CD4-positive, CD25-positive, alpha-beta regulatory T cell (primary cell): Measurements from ENCODE around the gene CHGA. TPM values are rescaled to one million over a fixed set of nuclear protein-coding genes. Genes with fewer than 3 reads are reported as not detected.
A peak's percentile ranks its signal among the peaks of the same experiment; 100 is the strongest.

Source experiments
- ATAC-seq, 2 donors: fragments of 150-1000 bp; cut with Tn5 transposase; one replicate each; pipeline ENCODE4 v1.10.0; 2021; ENCODE audit warnings: low read depth in 2 of 2, moderate number of reproducible peaks in 2 of 2, moderate library complexity in 1 of 2
- DNase-seq, 3 donors: peaks; one replicate each; pipeline versions ENCODE4 v3.0.0 to v3.0.0-alpha.2; 2012 to 2022; ENCODE audit warnings: mixed read lengths in 1 of 3
- H3K27ac ChIP-seq: one replicate; pipeline ENCODE4 v1.7.0; 2013; ENCODE audit warnings: mild to moderate bottlenecking, low read length; ENCODE audit not compliant: insufficient read depth, poor library complexity, severe bottlenecking
- H3K27me3 ChIP-seq: one replicate; pipeline ENCODE4 v1.7.0; 2013; ENCODE audit warnings: low read length; ENCODE audit not compliant: control insufficient read depth, insufficient read depth
- H3K36me3 ChIP-seq: one replicate; pipeline ENCODE4 v1.7.0; 2013; ENCODE audit warnings: mild to moderate bottlenecking, low read length, moderate library complexity; ENCODE audit not compliant: control insufficient read depth, insufficient read depth
- H3K4me1 ChIP-seq: 2 replicates; pipeline ENCODE4 v1.7.0; 2013; ENCODE audit warnings: mild to moderate bottlenecking, low read length; ENCODE audit not compliant: insufficient read depth, control insufficient read depth, poor library complexity, severe bottlenecking
- H3K4me3 ChIP-seq: one replicate; pipeline ENCODE4 v1.7.0; 2013; ENCODE audit warnings: low read depth, mild to moderate bottlenecking, low read length, moderate library complexity
- H3K9me3 ChIP-seq, 2 experiments: 1 replicate in 1 of 2; 2 replicates in 1 of 2; pipeline ENCODE4 v1.7.0; 2013; ENCODE audit warnings: low read length in 2 of 2, mild to moderate bottlenecking in 1 of 2, moderate library complexity in 1 of 2; ENCODE audit not compliant: control insufficient read depth in 2 of 2
- H3K27ac Mint-ChIP-seq, 3 donors: one replicate each; pipeline ENCODE4 v1.8.0; 2020 to 2022; ENCODE audit warnings: mild to moderate bottlenecking in 3 of 3, mixed read lengths in 3 of 3, moderate library complexity in 2 of 3
- H3K27me3 Mint-ChIP-seq: one replicate; pipeline ENCODE4 v1.8.0; 2022; ENCODE audit warnings: mild to moderate bottlenecking, mixed read lengths
- H3K36me3 Mint-ChIP-seq: one replicate; pipeline ENCODE4 v1.8.0; 2020; ENCODE audit warnings: mixed read lengths
- H3K4me1 Mint-ChIP-seq, 4 donors: one replicate each; pipeline ENCODE4 v1.8.0; 2020 to 2022; ENCODE audit warnings: mixed read lengths in 4 of 4, mild to moderate bottlenecking in 1 of 4
- H3K4me3 Mint-ChIP-seq, 4 donors: one replicate each; pipeline ENCODE4 v1.8.0; 2020 to 2022; ENCODE audit warnings: mild to moderate bottlenecking in 4 of 4, mixed read lengths in 4 of 4, moderate library complexity in 3 of 4
- H3K9me3 Mint-ChIP-seq, 7 donors: one replicate each; pipeline ENCODE4 v1.8.0; 2020 to 2022; ENCODE audit warnings: mixed read lengths in 7 of 7, mild to moderate bottlenecking in 3 of 7, moderate library complexity in 2 of 7
- polyA plus RNA-seq, 4 donors: library from polyadenylated mRNA; unstranded; fragments of 300-500 nt; fragmentation: Illumina TruSeq; gene quantifications; one replicate each; pipeline ENCODE4 v1.2.3, GENCODE V29; 2021
- total RNA-seq: library from RNA; stranded (reverse); gene quantifications from one replicate; pipeline ENCODE4 v1.2.3, GENCODE V29; 2022

Gene CHGA
- total and polyA plus RNA-seq, 5 donors from 2014 or later = 0.21 to 0.72 (median 0.33) TPM; not detected in 1

DNA sequence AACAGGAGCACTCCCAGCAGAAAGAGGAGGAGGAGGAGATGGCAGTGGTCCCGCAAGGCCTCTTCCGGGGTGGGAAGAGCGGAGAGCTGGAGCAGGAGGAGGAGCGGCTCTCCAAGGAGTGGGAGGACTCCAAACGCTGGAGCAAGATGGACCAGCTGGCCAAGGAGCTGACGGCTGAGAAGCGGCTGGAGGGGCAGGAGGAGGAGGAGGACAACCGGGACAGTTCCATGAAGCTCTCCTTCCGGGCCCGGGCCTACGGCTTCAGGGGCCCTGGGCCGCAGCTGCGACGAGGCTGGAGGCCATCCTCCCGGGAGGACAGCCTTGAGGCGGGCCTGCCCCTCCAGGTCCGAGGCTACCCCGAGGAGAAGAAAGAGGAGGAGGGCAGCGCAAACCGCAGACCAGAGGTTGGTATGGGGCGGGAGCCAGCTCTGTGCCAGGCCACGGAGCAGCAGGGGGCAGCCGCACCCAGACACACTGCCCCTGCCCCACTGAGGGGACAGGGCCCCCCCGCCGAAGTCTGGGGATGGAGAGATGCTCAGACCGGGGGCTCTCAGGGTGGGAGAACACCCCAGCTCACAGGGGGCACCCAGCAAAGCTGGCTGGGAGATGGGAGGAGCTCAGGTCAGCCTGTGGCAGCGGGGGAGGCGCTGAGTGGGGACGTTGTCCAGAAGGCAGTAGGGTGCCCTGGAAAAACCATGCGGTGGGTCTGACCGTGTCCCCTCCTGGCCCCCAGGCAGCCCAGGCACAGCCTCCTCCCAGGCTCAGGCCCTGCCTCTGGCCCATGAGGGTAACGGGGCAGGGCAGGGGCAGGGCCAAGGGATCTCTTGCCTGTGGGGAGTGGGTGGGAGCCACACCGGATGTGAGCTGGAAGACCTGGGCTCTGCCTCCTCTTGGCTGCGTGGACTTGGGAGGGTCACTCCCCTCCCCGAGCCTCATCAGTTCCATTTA, 9.8 kb downstream of the CHGA start:
- Histone ChIP-seq H3K27ac (no peak overlapping the region), H3K36me3 (peaks cover 12% of the 10 kb centered on the region), H3K4me1 (no peaks in the 10 kb centered on the region), H3K9me3 (no peaks in the 10 kb centered on the region), H3K27me3 (no peaks in the 10 kb centered on the region), H3K4me3 (no peak overlapping the region)
- no peak overlapping the region for H3K4me3 Mint-ChIP-seq
- H3K27me3 Mint-ChIP-seq = no peaks in the 10 kb centered on the region
- no peak for DNase-seq
- H3K4me1 Mint-ChIP-seq = no peaks in the 10 kb centered on the region
- ATAC-seq = no peak
- peaks cover 6% of the 10 kb centered on the region for H3K36me3 Mint-ChIP-seq
- H3K27ac Mint-ChIP-seq = no peak overlapping the region
- no peaks in the 10 kb centered on the region for H3K9me3 Mint-ChIP-seq

GRCh38 chr14:92933481-92933880, 10.5 kb downstream of the CHGA start:
- Mint-ChIP-seq H3K9me3 (no peaks in the 10 kb centered on the region), H3K27me3 (no peaks in the 10 kb centered on the region), H3K4me3 (no peak overlapping the region), H3K27ac (no peak overlapping the region), H3K36me3 (peaks cover 6% of the 10 kb centered on the region), H3K4me1 (no peaks in the 10 kb centered on the region)
- peaks cover 12% of the 10 kb centered on the region for H3K36me3 ChIP-seq
- H3K4me3 ChIP-seq = no peak overlapping the region
- H3K27me3 ChIP-seq = no peaks in the 10 kb centered on the region
- DNase-seq = no peak
- H3K9me3 ChIP-seq = no peaks in the 10 kb centered on the region
- no peaks in the 10 kb centered on the region for H3K4me1 ChIP-seq
- ATAC-seq = no peak
- no peak overlapping the region for H3K27ac ChIP-seq

DNA sequence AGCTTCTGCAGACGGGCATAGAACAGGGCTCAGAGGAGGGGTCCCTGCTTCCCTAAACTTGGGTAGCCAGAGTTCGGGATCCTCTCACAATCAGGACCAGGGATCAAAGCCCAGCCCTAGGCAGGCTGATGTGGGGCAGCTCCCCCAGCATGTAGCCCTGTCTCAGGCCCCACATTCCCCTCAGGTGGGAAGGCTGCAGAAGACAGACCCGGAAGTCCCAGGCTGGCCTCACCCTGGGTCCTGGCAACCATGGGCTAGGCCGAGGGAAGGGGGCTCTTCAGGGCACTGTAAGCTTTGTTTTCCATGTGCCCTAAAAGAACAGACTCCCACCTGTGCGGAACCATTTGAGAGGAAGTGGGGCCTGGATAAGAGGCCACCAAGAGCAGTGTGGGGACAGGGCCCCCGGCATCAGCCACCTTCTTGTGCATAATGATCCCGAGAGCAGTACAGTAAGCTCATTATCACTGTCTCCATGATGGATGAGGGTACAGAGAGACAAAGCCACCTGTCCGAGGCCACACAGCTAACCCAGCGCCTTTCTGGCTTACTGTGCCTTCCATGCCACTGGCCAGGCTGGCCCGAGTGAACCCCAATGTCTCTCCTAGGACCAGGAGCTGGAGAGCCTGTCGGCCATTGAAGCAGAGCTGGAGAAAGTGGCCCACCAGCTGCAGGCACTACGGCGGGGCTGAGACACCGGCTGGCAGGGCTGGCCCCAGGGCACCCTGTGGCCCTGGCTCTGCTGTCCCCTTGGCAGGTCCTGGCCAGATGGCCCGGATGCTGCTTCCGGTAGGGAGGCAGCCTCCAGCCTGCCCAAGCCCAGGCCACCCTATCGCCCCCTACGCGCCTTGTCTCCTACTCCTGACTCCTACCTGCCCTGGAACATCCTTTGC, 11.5 kb downstream of the CHGA start:
- H3K4me1 ChIP-seq = no peaks in the 10 kb centered on the region
- no peak overlapping the region for H3K27ac Mint-ChIP-seq

GRCh38 chr14:92935446-92935845, 12.5 kb downstream of the CHGA start:
- DNase-seq = no peak
- no peaks in the 10 kb centered on the region for H3K9me3 ChIP-seq
- H3K27ac ChIP-seq = no peak overlapping the region
- no peaks in the 10 kb centered on the region for H3K4me1 ChIP-seq
- Mint-ChIP-seq H3K36me3 (peaks cover 6% of the 10 kb centered on the region), H3K27me3 (no peaks in the 10 kb centered on the region), H3K4me1 (no peaks in the 10 kb centered on the region), H3K4me3 (no peak overlapping the region), H3K27ac (no peak overlapping the region), H3K9me3 (no peaks in the 10 kb centered on the region)
- H3K27me3 ChIP-seq = no peaks in the 10 kb centered on the region
- ATAC-seq = no peak
- no peak overlapping the region for H3K4me3 ChIP-seq
- H3K36me3 ChIP-seq = peaks cover 12% of the 10 kb centered on the region

More for the DNA sequence above, 11.5 kb downstream of the CHGA start:
- Histone ChIP-seq H3K4me3 (no peak overlapping the region), H3K9me3 (no peaks in the 10 kb centered on the region), H3K27ac (no peak overlapping the region), H3K36me3 (peaks cover 12% of the 10 kb centered on the region), H3K27me3 (no peaks in the 10 kb centered on the region)
- no peaks in the 10 kb centered on the region for H3K9me3 Mint-ChIP-seq
- no peaks in the 10 kb centered on the region for H3K27me3 Mint-ChIP-seq
- ATAC-seq (no peak), DNase-seq (no peak)
- H3K4me3 Mint-ChIP-seq = no peak overlapping the region
- H3K36me3 Mint-ChIP-seq = peaks cover 6% of the 10 kb centered on the region
- H3K4me1 Mint-ChIP-seq = no peaks in the 10 kb centered on the region

- peaks cover 8% of the 10 kb centered on the region for H3K36me3 Mint-ChIP-seq
- no peak for ATAC-seq
Measured at GRCh38 chr14:92936085-92936484, 13.1 kb downstream of the CHGA start.

GRCh38 chr14:92937051-92937937, 14.3 kb downstream of the CHGA start:
- H3K27me3 Mint-ChIP-seq = no peaks in the 10 kb centered on the region
- H3K4me1 ChIP-seq = no peaks in the 10 kb centered on the region
- H3K27me3 ChIP-seq = no peaks in the 10 kb centered on the region
- peaks cover 18% of the 10 kb centered on the region for H3K36me3 ChIP-seq
- H3K27ac ChIP-seq = no peak overlapping the region
- no peaks in the 10 kb centered on the region for H3K9me3 ChIP-seq
- peak overlapping the region in 1 of 4 donors; percentile 82 for H3K4me3 Mint-ChIP-seq
- no peak overlapping the region for H3K4me3 ChIP-seq
- DNase-seq (no peak), ATAC-seq (no peak)
- H3K36me3 Mint-ChIP-seq = peaks cover 11% of the 10 kb centered on the region
- no peaks in the 10 kb centered on the region for H3K4me1 Mint-ChIP-seq
- no peaks in the 10 kb centered on the region for H3K9me3 Mint-ChIP-seq
- H3K27ac Mint-ChIP-seq = peak overlapping the region in 2 of 3 donors; percentile 31 to 69

More at GRCh38 chr14:92936085-92936484, 13.1 kb downstream of the CHGA start:
- Histone ChIP-seq H3K4me3 (no peak overlapping the region), H3K27me3 (no peaks in the 10 kb centered on the region), H3K36me3 (peaks cover 12% of the 10 kb centered on the region), H3K27ac (no peak overlapping the region), H3K9me3 (no peaks in the 10 kb centered on the region), H3K4me1 (no peaks in the 10 kb centered on the region)
- no peak overlapping the region for H3K27ac Mint-ChIP-seq
- no peaks in the 10 kb centered on the region for H3K9me3 Mint-ChIP-seq
- DNase-seq = no peak
- H3K4me1 Mint-ChIP-seq = no peaks in the 10 kb centered on the region
- no peaks in the 10 kb centered on the region for H3K27me3 Mint-ChIP-seq
- no peak overlapping the region for H3K4me3 Mint-ChIP-seq

DNA sequence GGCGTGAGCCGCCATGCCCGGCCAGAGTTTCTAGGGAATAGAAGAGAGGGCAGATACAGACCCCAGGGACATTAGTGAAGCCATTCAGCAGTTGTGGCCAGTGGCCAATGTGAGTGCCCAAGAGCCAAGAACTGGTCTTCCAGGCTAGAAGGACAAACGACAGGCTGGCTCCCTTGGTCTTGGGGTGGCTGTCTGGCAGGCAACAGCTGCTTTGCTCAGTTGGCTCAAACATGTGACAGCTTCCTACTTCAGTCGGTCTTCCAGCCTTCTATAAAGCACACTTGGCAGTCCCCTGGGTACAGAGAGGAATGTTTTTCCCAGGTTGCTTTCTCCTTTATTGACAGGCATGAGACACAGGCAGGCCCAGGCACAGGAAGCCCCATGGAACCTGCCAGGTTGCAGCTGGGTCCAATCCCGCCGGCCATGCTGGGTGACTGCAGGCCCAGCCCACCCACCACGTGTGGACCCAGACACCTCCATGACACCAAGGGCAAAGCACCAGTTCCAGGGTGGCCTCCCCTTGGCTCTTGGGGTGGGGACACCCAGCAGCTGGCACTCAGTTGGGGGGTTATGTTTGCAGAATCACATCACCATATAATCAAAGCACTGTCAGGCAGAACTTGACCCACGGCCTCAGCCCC, 15.4 kb downstream of the CHGA start:
- Mint-ChIP-seq H3K27ac (peak overlapping the region in 1 of 3 donors; percentile 69), H3K36me3 (peaks cover 11% of the 10 kb centered on the region), H3K9me3 (no peaks in the 10 kb centered on the region), H3K4me3 (no peak overlapping the region), H3K27me3 (no peaks in the 10 kb centered on the region), H3K4me1 (no peaks in the 10 kb centered on the region)
- Histone ChIP-seq H3K4me1 (no peaks in the 10 kb centered on the region), H3K9me3 (no peaks in the 10 kb centered on the region), H3K27ac (no peak overlapping the region), H3K4me3 (no peak overlapping the region), H3K36me3 (peaks cover 18% of the 10 kb centered on the region), H3K27me3 (no peaks in the 10 kb centered on the region)
- no peak for ATAC-seq
- no peak for DNase-seq
